22Rv1 (cell line): ENCODE results near the gene IL4R.

Source experiments
- H3K27ac ChIP-seq: fragments of 450-650 bp; 2 replicates; pipeline ENCODE4 v1.5.1; 2017
- CTCF ChIP-seq: fragments of 450-650 bp; IDR thresholded peaks from 2 replicates; pipeline ENCODE4 v1.5.1; 2017; ENCODE audit warnings: mild to moderate bottlenecking
- ZFX ChIP-seq: fragments of 450-650 bp; IDR thresholded peaks from 2 replicates; pipeline ENCODE4 v1.6.1; 2017; ENCODE audit warnings: antibody characterized with exemption, borderline replicate concordance

The IL4R gene

GRCh38 chr16:27403601-27403992, 89.8 kb downstream of the IL4R start:
- H3K27ac ChIP-seq: no peak overlapping the region
- TF ChIP-seq ZFX: no peak
- no peak for TF ChIP-seq CTCF

GRCh38 chr16:27404163-27404823, 90.5 kb downstream of the IL4R start:
- H3K27ac ChIP-seq: no peak overlapping the region
- TF ChIP-seq CTCF (no peak), ZFX (no peak)

GRCh38 chr16:27405546-27406451, 92.0 kb downstream of the IL4R start:
- no peak for TF ChIP-seq CTCF
- TF ChIP-seq ZFX: no peak
- H3K27ac ChIP-seq: no peak overlapping the region

- no peak overlapping the region for H3K27ac ChIP-seq
- no peak for TF ChIP-seq ZFX
- no peak for TF ChIP-seq CTCF
These were observed 92.8 kb downstream of the IL4R start for GRCh38 chr16:27406511-27407128.

GRCh38 chr16:27407133-27407532, 93.4 kb downstream of the IL4R start:
- H3K27ac ChIP-seq: no peak overlapping the region
- TF ChIP-seq CTCF (no peak), ZFX (no peak)

- TF ChIP-seq CTCF: no peak
- no peak for TF ChIP-seq ZFX
- no peak overlapping the region for H3K27ac ChIP-seq
These were observed 94.3 kb downstream of the IL4R start for GRCh38 chr16:27408012-27408601.
